Endothelial cell (in vitro differentiated cells): Measurements from ENCODE around the gene TGFBR3. TPM values are rescaled to one million over a fixed set of nuclear protein-coding genes. Genes with fewer than 3 reads are reported as not detected.
A peak's percentile ranks its signal among the peaks of the same experiment; 100 is the strongest.

ENCODE experiments used
- DNase-seq: peaks from one replicate; pipeline ENCODE4 v3.0.0; 2021; ENCODE audit warnings: low spot score
- H3K27ac Mint-ChIP-seq: one replicate; pipeline ENCODE4 v1.8.0; 2021; ENCODE audit warnings: mixed read lengths, inconsistent platforms; ENCODE audit not compliant: unreplicated experiment
- H3K27me3 Mint-ChIP-seq: one replicate; pipeline ENCODE4 v1.8.0; 2021; ENCODE audit warnings: mild to moderate bottlenecking, moderate library complexity, mixed read lengths, inconsistent platforms; ENCODE audit not compliant: unreplicated experiment
- H3K36me3 Mint-ChIP-seq: one replicate; pipeline ENCODE4 v1.8.0; 2021; ENCODE audit warnings: mild to moderate bottlenecking, low read depth, mixed read lengths, inconsistent platforms; ENCODE audit not compliant: unreplicated experiment
- H3K4me1 Mint-ChIP-seq: one replicate; pipeline ENCODE4 v1.8.0; 2021; ENCODE audit warnings: mild to moderate bottlenecking, mixed read lengths, inconsistent platforms; ENCODE audit not compliant: unreplicated experiment
- H3K4me3 Mint-ChIP-seq: one replicate; pipeline ENCODE4 v1.8.0; 2021; ENCODE audit warnings: mild to moderate bottlenecking, mixed read lengths, inconsistent platforms; ENCODE audit not compliant: unreplicated experiment
- H3K9me3 Mint-ChIP-seq: one replicate; pipeline ENCODE4 v1.8.0; 2021; ENCODE audit warnings: mixed read lengths, inconsistent platforms; ENCODE audit not compliant: unreplicated experiment
- CTCF ChIP-seq: fragments of 200-600 bp; sonication (generic); IDR thresholded peaks from one replicate; pipeline ENCODE4 v1.5.0; 2021; ENCODE audit warnings: antibody characterized with exemption; ENCODE audit not compliant: unreplicated experiment
- total RNA-seq: library from RNA; stranded (reverse); fragmentation: NEBNext Ultra II Directional; extraction: Animal tissue kit (Norgen Biotek cat#: 25700); gene quantifications from one replicate; pipeline ENCODE4 v1.2.1, GENCODE V29; 2021; ENCODE audit not compliant: unreplicated experiment

TGFBR3 gene
- total RNA-seq, 1 donor from 2014 or later, result 39.2 TPM

GRCh38 chr1:91827087-91827458 is 58.9 kb downstream of the TGFBR3 start:
- peaks cover 11% of the 10 kb centered on the region for H3K4me1 Mint-ChIP-seq
- H3K27me3 Mint-ChIP-seq, result peaks cover 4% of the 10 kb centered on the region
- no peak for DNase-seq
- H3K9me3 Mint-ChIP-seq, result no peaks in the 10 kb centered on the region
- H3K36me3 Mint-ChIP-seq, result no peaks in the 10 kb centered on the region
- H3K27ac Mint-ChIP-seq, result no peak overlapping the region
- TF ChIP-seq CTCF, result no peak
- no peak overlapping the region for H3K4me3 Mint-ChIP-seq

GRCh38 chr1:91826649-91827048 is 59.3 kb downstream of the TGFBR3 start:
- DNase-seq, result no peak
- Mint-ChIP-seq H3K4me3 (no peak overlapping the region), H3K9me3 (no peaks in the 10 kb centered on the region), H3K27me3 (peaks cover 4% of the 10 kb centered on the region), H3K27ac (no peak overlapping the region), H3K4me1 (peaks cover 13% of the 10 kb centered on the region), H3K36me3 (no peaks in the 10 kb centered on the region)
- TF ChIP-seq CTCF, result no peak

- H3K36me3 Mint-ChIP-seq, result no peaks in the 10 kb centered on the region
- peaks cover 2% of the 10 kb centered on the region for H3K27me3 Mint-ChIP-seq
- H3K27ac Mint-ChIP-seq, result no peak overlapping the region
- no peak for TF ChIP-seq CTCF
- no peaks in the 10 kb centered on the region for H3K9me3 Mint-ChIP-seq
- no peak overlapping the region for H3K4me3 Mint-ChIP-seq
- peaks cover 16% of the 10 kb centered on the region for H3K4me1 Mint-ChIP-seq
- DNase-seq, result no peak
Observed at GRCh38 chr1:91826248-91826647, 59.7 kb downstream of the TGFBR3 start.

GRCh38 chr1:91821126-91821868 is 64.7 kb downstream of the TGFBR3 start:
- Mint-ChIP-seq H3K9me3 (no peaks in the 10 kb centered on the region), H3K36me3 (no peaks in the 10 kb centered on the region), H3K4me1 (peaks cover 26% of the 10 kb centered on the region), H3K4me3 (no peak overlapping the region), H3K27me3 (no peaks in the 10 kb centered on the region), H3K27ac (no peak overlapping the region)
- no peak for DNase-seq
- TF ChIP-seq CTCF, result no peak

- TF ChIP-seq CTCF, result no peak
- Mint-ChIP-seq H3K4me1 (peaks cover 33% of the 10 kb centered on the region), H3K27ac (peak overlapping the region; percentile 80)
Observed at GRCh38 chr1:91819038-91819788, 66.7 kb downstream of the TGFBR3 start.

More at GRCh38 chr1:91819038-91819788, 66.7 kb downstream of the TGFBR3 start:
- H3K9me3 Mint-ChIP-seq, result no peaks in the 10 kb centered on the region
- no peaks in the 10 kb centered on the region for H3K27me3 Mint-ChIP-seq
- no peaks in the 10 kb centered on the region for H3K36me3 Mint-ChIP-seq
- no peak for DNase-seq
- peak overlapping the region; percentile 32 for H3K4me3 Mint-ChIP-seq
